ENCODE measurements around the gene HNRNPA2B1.

DNA sequence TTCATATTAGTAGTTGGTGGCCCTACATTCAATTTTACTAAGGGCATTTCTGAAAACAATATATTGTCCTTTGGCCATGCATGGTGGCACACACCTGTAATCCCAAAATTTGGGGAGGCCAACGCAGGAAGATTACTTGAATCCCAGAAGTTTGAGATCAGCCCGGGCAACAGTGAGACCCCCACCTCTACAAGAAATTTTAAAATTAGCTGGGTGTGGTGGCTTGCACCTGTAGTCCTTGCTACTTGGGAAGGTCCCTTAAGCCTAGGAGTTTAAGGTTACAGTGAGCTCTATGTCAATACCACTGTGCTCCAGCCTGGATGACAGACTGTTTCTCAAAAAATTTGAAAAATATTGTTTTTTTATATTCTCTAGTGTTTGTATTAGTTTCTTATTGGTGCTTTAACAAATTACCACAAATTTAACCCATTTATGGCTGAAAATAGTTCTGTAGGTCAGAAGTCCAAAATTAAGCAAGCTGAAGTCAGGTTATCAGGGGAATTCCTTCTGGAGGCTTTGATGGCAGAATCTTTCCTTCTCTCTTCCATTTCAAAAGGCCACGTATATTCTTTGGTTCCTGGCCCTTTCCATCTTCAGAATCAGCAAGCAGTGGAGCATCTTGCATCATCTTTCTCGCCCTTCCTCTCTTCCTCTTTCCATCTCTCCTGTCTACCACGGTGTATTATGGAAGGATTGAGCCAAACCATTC lies 13.4 kb upstream of the HNRNPA2B1 start:
- TF ChIP-seq POLR2A (IDR thresholded peaks at IDR 0.05), result no peak
- TF ChIP-seq, protein P1, sequence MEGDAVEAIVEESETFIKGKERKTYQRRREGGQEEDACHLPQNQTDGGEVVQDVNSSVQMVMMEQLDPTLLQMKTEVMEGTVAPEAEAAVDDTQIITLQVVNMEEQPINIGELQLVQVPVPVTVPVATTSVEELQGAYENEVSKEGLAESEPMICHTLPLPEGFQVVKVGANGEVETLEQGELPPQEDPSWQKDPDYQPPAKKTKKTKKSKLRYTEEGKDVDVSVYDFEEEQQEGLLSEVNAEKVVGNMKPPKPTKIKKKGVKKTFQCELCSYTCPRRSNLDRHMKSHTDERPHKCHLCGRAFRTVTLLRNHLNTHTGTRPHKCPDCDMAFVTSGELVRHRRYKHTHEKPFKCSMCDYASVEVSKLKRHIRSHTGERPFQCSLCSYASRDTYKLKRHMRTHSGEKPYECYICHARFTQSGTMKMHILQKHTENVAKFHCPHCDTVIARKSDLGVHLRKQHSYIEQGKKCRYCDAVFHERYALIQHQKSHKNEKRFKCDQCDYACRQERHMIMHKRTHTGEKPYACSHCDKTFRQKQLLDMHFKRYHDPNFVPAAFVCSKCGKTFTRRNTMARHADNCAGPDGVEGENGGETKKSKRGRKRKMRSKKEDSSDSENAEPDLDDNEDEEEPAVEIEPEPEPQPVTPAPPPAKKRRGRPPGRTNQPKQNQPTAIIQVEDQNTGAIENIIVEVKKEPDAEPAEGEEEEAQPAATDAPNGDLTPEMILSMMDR (IDR thresholded peaks at IDR 0.05), result no peak
